Measurements from ENCODE around the gene SELENOK.
"Not testable (repeated sequence)": the region's sequence is repeated elsewhere in the genome, so short reads cannot be mapped to it uniquely, and the experiment has no call there.

Gene SELENOK

DNA sequence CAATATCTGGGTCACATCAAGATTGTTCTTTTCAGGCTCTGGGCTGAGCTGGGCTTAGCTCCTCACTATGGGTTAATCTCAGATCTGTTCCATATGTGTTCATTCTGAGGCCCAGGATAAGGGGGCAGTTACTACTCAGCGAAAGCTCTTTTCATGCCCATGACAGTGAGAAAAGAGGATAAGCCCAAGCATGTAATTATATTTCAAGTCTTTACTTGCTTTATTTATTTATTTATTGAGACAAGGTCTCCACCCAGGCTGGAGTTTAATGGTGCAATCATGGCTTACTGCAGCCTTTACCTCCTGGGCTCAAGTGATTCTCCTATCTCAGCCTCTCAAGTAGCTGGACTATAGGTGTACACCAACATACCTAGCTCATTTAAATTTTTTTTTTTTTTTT lies 44.7 kb upstream of the SELENOK start:
- Histone ChIP-seq H3K36me3 (replicated peaks; ENCODE audit: insufficient read depth, low read length) (no peaks in the 10 kb centered on the region), H3K9me3 (replicated peaks; ENCODE audit: insufficient read depth, low read length) (no peaks in the 10 kb centered on the region), H3F3A (ENCODE audit: insufficient read depth, low read length) (no peaks in the 10 kb centered on the region), H3K4me2 (ENCODE audit: low read depth, low read length) (no peak overlapping the region), H3K27ac (ENCODE audit: low read length) (no peak overlapping the region), H3K27me3 (replicated peaks; ENCODE audit: insufficient read depth, low read length) (no peaks in the 10 kb centered on the region), H3K4me1 (ENCODE audit: low read length) (no peaks in the 10 kb centered on the region), H3K4me3 (ENCODE audit: low read length) (no peak overlapping the region), H3K9ac (ENCODE audit: low read length) (no peak overlapping the region), H3K9me2 (replicated peaks; ENCODE audit: insufficient read depth, low read length) (no peaks in the 10 kb centered on the region), H2AFZ (ENCODE audit: low read length) (no peak overlapping the region), H3K79me2 (ENCODE audit: low read length) (no peaks in the 10 kb centered on the region), H4K20me1 (ENCODE audit: insufficient read depth, low read length) (no peaks in the 10 kb centered on the region)
- no peak for DNase-seq
- TF ChIP-seq EZH2phosphoT487 (IDR thresholded peaks at IDR 0.05; ENCODE audit: low read length), result no peak
- TF ChIP-seq, protein P1, sequence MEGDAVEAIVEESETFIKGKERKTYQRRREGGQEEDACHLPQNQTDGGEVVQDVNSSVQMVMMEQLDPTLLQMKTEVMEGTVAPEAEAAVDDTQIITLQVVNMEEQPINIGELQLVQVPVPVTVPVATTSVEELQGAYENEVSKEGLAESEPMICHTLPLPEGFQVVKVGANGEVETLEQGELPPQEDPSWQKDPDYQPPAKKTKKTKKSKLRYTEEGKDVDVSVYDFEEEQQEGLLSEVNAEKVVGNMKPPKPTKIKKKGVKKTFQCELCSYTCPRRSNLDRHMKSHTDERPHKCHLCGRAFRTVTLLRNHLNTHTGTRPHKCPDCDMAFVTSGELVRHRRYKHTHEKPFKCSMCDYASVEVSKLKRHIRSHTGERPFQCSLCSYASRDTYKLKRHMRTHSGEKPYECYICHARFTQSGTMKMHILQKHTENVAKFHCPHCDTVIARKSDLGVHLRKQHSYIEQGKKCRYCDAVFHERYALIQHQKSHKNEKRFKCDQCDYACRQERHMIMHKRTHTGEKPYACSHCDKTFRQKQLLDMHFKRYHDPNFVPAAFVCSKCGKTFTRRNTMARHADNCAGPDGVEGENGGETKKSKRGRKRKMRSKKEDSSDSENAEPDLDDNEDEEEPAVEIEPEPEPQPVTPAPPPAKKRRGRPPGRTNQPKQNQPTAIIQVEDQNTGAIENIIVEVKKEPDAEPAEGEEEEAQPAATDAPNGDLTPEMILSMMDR (IDR thresholded peaks at IDR 0.05; ENCODE audit: low read length), result no peak
- TF ChIP-seq EZH2 (optimal IDR thresholded peaks at IDR 0.05; ENCODE audit: low read depth, low read length), result no peak

DNA sequence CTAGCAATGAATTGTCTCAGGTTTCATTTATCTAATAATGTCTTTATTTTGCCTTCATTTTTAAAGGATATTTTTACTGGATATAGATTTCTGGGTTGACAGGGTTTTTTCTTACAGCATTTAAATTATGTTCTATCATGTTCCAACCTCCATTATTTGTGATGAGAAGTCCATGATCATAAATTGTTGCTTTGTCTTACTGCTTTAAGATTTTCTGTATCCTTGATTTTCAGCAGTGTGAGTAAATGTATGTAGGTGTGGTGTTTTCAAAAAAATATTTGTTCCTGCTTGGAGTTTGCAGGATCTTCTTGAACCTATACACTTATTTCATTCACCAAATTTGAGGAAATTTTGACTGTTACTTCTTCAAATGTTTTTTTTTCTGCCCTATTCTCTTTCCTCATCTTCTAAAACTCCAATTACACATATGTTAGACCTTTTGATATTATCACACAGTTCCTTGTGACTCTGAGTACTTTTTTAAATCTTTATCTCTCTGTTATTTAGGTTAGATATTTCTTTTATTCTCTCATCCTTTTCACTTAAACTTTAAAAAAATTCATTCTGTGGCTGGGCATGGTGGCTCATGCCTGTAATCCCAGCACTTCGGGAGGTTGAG lies 43.7 kb upstream of the SELENOK start:
- H3K36me3 ChIP-seq (replicated peaks; ENCODE audit: insufficient read depth, low read length), result no peaks in the 10 kb centered on the region
- no peaks in the 10 kb centered on the region for H3F3A ChIP-seq (ENCODE audit: insufficient read depth, low read length)
- TF ChIP-seq EZH2 (optimal IDR thresholded peaks at IDR 0.05; ENCODE audit: low read depth, low read length) (no peak), EZH2phosphoT487 (IDR thresholded peaks at IDR 0.05; ENCODE audit: low read length) (no peak)
- TF ChIP-seq, protein P1 (IDR thresholded peaks at IDR 0.05; ENCODE audit: low read length), result no peak
- no peak overlapping the region for H2AFZ ChIP-seq (ENCODE audit: low read length)
- H3K27ac ChIP-seq (ENCODE audit: low read length), result no peak overlapping the region
- H3K4me1 ChIP-seq (ENCODE audit: low read length), result no peaks in the 10 kb centered on the region
- no peaks in the 10 kb centered on the region for H4K20me1 ChIP-seq (ENCODE audit: insufficient read depth, low read length)
- H3K4me3 ChIP-seq (ENCODE audit: low read length), result no peak overlapping the region
- H3K79me2 ChIP-seq (ENCODE audit: low read length), result no peaks in the 10 kb centered on the region
- no peak for DNase-seq
- no peaks in the 10 kb centered on the region for H3K9me2 ChIP-seq (replicated peaks; ENCODE audit: insufficient read depth, low read length)
- H3K9me3 ChIP-seq (replicated peaks; ENCODE audit: insufficient read depth, low read length), result no peaks in the 10 kb centered on the region
- no peaks in the 10 kb centered on the region for H3K27me3 ChIP-seq (replicated peaks; ENCODE audit: insufficient read depth, low read length)
- no peak overlapping the region for H3K4me2 ChIP-seq (ENCODE audit: low read depth, low read length)
- no peak overlapping the region for H3K9ac ChIP-seq (ENCODE audit: low read length)

DNA sequence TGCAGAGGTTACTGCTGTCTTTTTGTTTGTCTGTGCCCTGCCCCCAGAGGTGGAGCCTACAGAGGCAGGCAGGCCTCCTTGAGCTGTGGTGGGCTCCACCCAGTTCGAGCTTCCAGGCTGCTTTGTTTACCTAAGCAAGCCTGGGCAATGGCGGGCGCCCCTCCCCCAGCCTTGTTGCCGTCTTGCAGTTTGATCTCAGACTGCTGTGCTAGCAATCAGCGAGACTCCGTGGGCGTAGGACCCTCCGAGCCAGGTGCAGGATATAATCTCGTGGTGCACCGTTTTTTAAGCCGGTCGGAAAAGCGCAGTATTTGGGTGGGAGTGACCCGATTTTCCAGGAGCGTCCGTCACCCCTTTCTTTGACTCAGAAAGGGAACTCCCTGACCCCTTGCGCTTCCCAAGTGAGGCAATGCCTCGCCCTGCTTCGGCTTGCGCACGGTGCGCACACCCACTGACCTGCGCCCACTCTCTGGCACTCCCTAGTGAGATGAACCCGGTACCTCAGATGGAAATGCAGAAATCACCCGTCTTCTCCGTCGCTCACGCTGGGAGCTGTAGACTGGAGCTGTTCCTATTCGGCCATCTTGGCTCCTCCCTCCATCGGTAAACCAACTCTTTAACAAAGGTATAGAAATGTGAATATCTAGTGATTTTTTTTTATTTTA lies 35.7 kb upstream of the SELENOK start:
- H4K20me1 ChIP-seq (ENCODE audit: insufficient read depth, low read length); H3K9me3 ChIP-seq (replicated peaks; ENCODE audit: insufficient read depth, low read length); H3K36me3 ChIP-seq (replicated peaks; ENCODE audit: insufficient read depth, low read length); H3K9ac ChIP-seq (ENCODE audit: low read length); H3K9me2 ChIP-seq (replicated peaks; ENCODE audit: insufficient read depth, low read length); H3K79me2 ChIP-seq (ENCODE audit: low read length); H3F3A ChIP-seq (ENCODE audit: insufficient read depth, low read length); H3K4me1 ChIP-seq (ENCODE audit: low read length); H3K4me2 ChIP-seq (ENCODE audit: low read depth, low read length); H3K27me3 ChIP-seq (replicated peaks; ENCODE audit: insufficient read depth, low read length); H2AFZ ChIP-seq (ENCODE audit: low read length); DNase-seq; H3K4me3 ChIP-seq (ENCODE audit: low read length); H3K27ac ChIP-seq (ENCODE audit: low read length): not testable (repeated sequence)

DNA sequence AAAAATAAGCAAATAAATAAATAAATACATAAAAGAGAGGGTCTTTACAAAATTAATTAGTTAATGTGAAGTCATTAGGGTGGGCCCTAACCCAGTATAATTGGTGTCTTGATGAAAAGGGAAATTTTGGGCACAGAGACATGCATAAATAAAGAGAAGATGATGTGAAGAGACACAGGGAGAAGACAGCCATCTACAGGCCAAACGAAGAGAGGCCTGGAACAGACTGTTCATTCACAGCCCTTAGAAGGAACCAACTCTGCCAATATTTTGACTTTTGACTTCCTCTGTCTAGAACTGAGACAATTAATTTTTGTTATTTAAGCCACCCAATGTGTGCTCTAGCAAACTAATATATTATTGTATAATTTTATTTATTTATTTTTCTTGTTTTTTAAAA lies 29.6 kb upstream of the SELENOK start:
- Histone ChIP-seq H4K20me1 (ENCODE audit: insufficient read depth, low read length) (no peaks in the 10 kb centered on the region), H3K4me1 (ENCODE audit: low read length) (no peaks in the 10 kb centered on the region), H3K36me3 (replicated peaks; ENCODE audit: insufficient read depth, low read length) (no peaks in the 10 kb centered on the region), H3K27ac (ENCODE audit: low read length) (no peak overlapping the region), H3K9ac (ENCODE audit: low read length) (no peak overlapping the region), H3K27me3 (replicated peaks; ENCODE audit: insufficient read depth, low read length) (no peaks in the 10 kb centered on the region), H3K4me3 (ENCODE audit: low read length) (no peak overlapping the region), H2AFZ (ENCODE audit: low read length) (no peak overlapping the region), H3K79me2 (ENCODE audit: low read length) (no peaks in the 10 kb centered on the region), H3K4me2 (ENCODE audit: low read depth, low read length) (no peak overlapping the region), H3K9me2 (replicated peaks; ENCODE audit: insufficient read depth, low read length) (no peaks in the 10 kb centered on the region), H3K9me3 (replicated peaks; ENCODE audit: insufficient read depth, low read length) (no peaks in the 10 kb centered on the region), H3F3A (ENCODE audit: insufficient read depth, low read length) (no peaks in the 10 kb centered on the region)
- DNase-seq, result no peak
- TF ChIP-seq, protein P1 (IDR thresholded peaks at IDR 0.05; ENCODE audit: low read length), result peak; percentile 37
- TF ChIP-seq EZH2phosphoT487 (IDR thresholded peaks at IDR 0.05; ENCODE audit: low read length), result no peak

All from MM.1S (cell line).